Right atrium auricular region (tissue), 2 donors: ENCODE data around the gene CDK16. TPM values are rescaled to one million over a fixed set of nuclear protein-coding genes. Genes with fewer than 3 reads are reported as not detected.

Experiments
- DNase-seq: peaks from one replicate; pipeline ENCODE4 v3.0.0-alpha.2; 2019; ENCODE audit warnings: low spot score
- H3K27ac ChIP-seq, 2 donors: fragments of 200-600 bp; sonication (generic); 1 replicate in 1 of 2; 2 replicates in 1 of 2; pipeline ENCODE4 v1.5.1; 2016 to 2019
- H3K27me3 ChIP-seq, 2 donors: fragments of 200-600 bp; sonication (generic); one replicate each; pipeline versions ENCODE4 v1.5.1 to v1.6.0; 2017 to 2019
- H3K36me3 ChIP-seq: fragments of 200-600 bp; sonication (generic); one replicate; pipeline ENCODE4 v1.5.1; 2016
- H3K4me1 ChIP-seq, 2 donors: fragments of 200-600 bp; sonication (generic); one replicate each; pipeline versions ENCODE4 v1.5.1 to v1.6.0; 2017 to 2019
- H3K4me3 ChIP-seq, 2 donors: fragments of 200-600 bp; sonication (generic); 1 replicate in 1 of 2; 2 replicates in 1 of 2; pipeline ENCODE4 v1.5.1; 2017 to 2019; ENCODE audit warnings: mild to moderate bottlenecking in 1 of 2, moderate library complexity in 1 of 2
- H3K9me3 ChIP-seq, 2 donors: fragments of 200-600 bp; sonication (generic); one replicate each; pipeline ENCODE4 v1.5.1; 2019
- CTCF ChIP-seq, 2 donors: fragments of 200-600 bp; sonication (generic); IDR thresholded peaks; one replicate each; pipeline ENCODE4 v1.5.1; 2019; ENCODE audit warnings: antibody characterized with exemption in 2 of 2
- total RNA-seq, 2 donors: library from RNA; depleted of rRNA; stranded (reverse); fragments of >200 nt; gene quantifications; one replicate each; pipeline ENCODE4 v1.1.0, GENCODE V29; 2016

Gene CDK16
- total RNA-seq = 100 to 1,000 TPM; 128 to 140 TPM

- TF ChIP-seq CTCF (IDR thresholded peaks at IDR 0.05) = no peak
- peak; percentile 83 for DNase-seq
- no peaks in the 10 kb centered on the region for H3K27me3 ChIP-seq
- peaks cover 0 to 36% of the 10 kb centered on the region in 2 donors for H3K4me1 ChIP-seq
- H3K27ac ChIP-seq = peak within 1 kb of the TSS; percentile 94 to 96
- H3K4me3 ChIP-seq = peak within 1 kb of the TSS; percentile 89
- no peaks in the 10 kb centered on the region for H3K9me3 ChIP-seq
- H3K36me3 ChIP-seq = peaks cover 31% of the 10 kb centered on the region
Observed at GRCh38 chrX:47218280-47218919, at the start of gene CDK16. Gene CDK16, plus strand, starts transcription at chrX:47218681. Its CDS starts 4,877 bp downstream, at chrX:47223558.

- H3K4me1 ChIP-seq = peaks cover 0 to 8% of the 10 kb centered on the region in 2 donors
- peaks cover 0 to 5% of the 10 kb centered on the region in 2 donors for H3K9me3 ChIP-seq
- no peak for DNase-seq
- H3K27ac ChIP-seq = no peak overlapping the region
- no peak for TF ChIP-seq CTCF (IDR thresholded peaks at IDR 0.05)
- peaks cover 23% of the 10 kb centered on the region for H3K36me3 ChIP-seq
- no peak overlapping the region for H3K4me3 ChIP-seq
- H3K27me3 ChIP-seq = no peaks in the 10 kb centered on the region
Observed at GRCh38 chrX:47169273-47169672, 49.2 kb upstream of the CDK16 start.

- DNase-seq = no peak
- H3K9me3 ChIP-seq = peaks cover 0 to 2% of the 10 kb centered on the region in 2 donors
- no peaks in the 10 kb centered on the region for H3K27me3 ChIP-seq
- H3K36me3 ChIP-seq = peaks cover 26% of the 10 kb centered on the region
- no peak overlapping the region for H3K27ac ChIP-seq
- H3K4me3 ChIP-seq = no peak overlapping the region
- H3K4me1 ChIP-seq = peaks cover 0 to 8% of the 10 kb centered on the region in 2 donors
- TF ChIP-seq CTCF (IDR thresholded peaks at IDR 0.05) = no peak
Observed at GRCh38 chrX:47169726-47170515, 48.6 kb upstream of the CDK16 start.

GRCh38 chrX:47170861-47171692 lies 47.4 kb upstream of the CDK16 start:
- Histone ChIP-seq H3K4me1 (peaks cover 0 to 8% of the 10 kb centered on the region in 2 donors), H3K36me3 (peaks cover 37% of the 10 kb centered on the region), H3K4me3 (no peak overlapping the region), H3K9me3 (no peaks in the 10 kb centered on the region), H3K27me3 (no peaks in the 10 kb centered on the region), H3K27ac (no peak overlapping the region)
- no peak for TF ChIP-seq CTCF (IDR thresholded peaks at IDR 0.05)
- DNase-seq = no peak

GRCh38 chrX:47171996-47172395 lies 46.5 kb upstream of the CDK16 start:
- no peak for DNase-seq
- peaks cover 45% of the 10 kb centered on the region for H3K36me3 ChIP-seq
- no peak for TF ChIP-seq CTCF (IDR thresholded peaks at IDR 0.05)
- H3K27me3 ChIP-seq = no peaks in the 10 kb centered on the region
- peaks cover 0 to 8% of the 10 kb centered on the region in 2 donors for H3K4me1 ChIP-seq
- no peak overlapping the region for H3K4me3 ChIP-seq
- no peaks in the 10 kb centered on the region for H3K9me3 ChIP-seq
- H3K27ac ChIP-seq = no peak overlapping the region
